ENCODE results near the gene ARID1B. TPM values are rescaled to one million over a fixed set of nuclear protein-coding genes. Genes with fewer than 3 reads are reported as not detected.

Gene ARID1B
- total RNA-seq, 1 donor from 2014 or later = 75.4 TPM

- Mint-ChIP-seq H3K4me3 (ENCODE audit: unreplicated experiment) (no peak overlapping the region), H3K4me1 (ENCODE audit: low read depth, unreplicated experiment) (peaks cover 27% of the 10 kb centered on the region), H3K9me3 (ENCODE audit: unreplicated experiment) (no peaks in the 10 kb centered on the region), H3K36me3 (ENCODE audit: low read depth, unreplicated experiment) (no peaks in the 10 kb centered on the region), H3K27ac (ENCODE audit: unreplicated experiment) (no peak overlapping the region), H3K27me3 (ENCODE audit: low read depth, unreplicated experiment) (no peaks in the 10 kb centered on the region)
- no peaks in the 10 kb centered on the region for H3K27me3 ChIP-seq (ENCODE audit: insufficient read depth, low read length)
- FAIRE-seq (no peak), DNase-seq (ENCODE audit: low read depth) (no peak)
- H4K20me1 ChIP-seq (ENCODE audit: insufficient read depth, low read length) = peaks cover 46% of the 10 kb centered on the region
- no peaks in the 10 kb centered on the region for H3K4me1 ChIP-seq (ENCODE audit: insufficient read depth, low read length)
- H2AFZ ChIP-seq (ENCODE audit: low read depth, low read length) = no peak overlapping the region
- TF ChIP-seq CTCF (IDR thresholded peaks at IDR 0.05; ENCODE audit: insufficient read depth, low read depth, low read length) (no peak), EZH2 (IDR thresholded peaks at IDR 0.05; ENCODE audit: insufficient read depth, low read length) (no peak)
- H3K9me3 ChIP-seq (ENCODE audit: insufficient read depth, low read depth, low read length) = no peaks in the 10 kb centered on the region
- H3K36me3 ChIP-seq (ENCODE audit: insufficient read depth, low read length) = no peaks in the 10 kb centered on the region
- H3K9ac ChIP-seq (ENCODE audit: low read length) = no peak overlapping the region
- H3K4me3 ChIP-seq (ENCODE audit: insufficient read depth, low read depth, low read length) = no peak overlapping the region
- H3K79me2 ChIP-seq (ENCODE audit: insufficient read depth, low read length) = peaks cover 64% of the 10 kb centered on the region
- no peak overlapping the region for H3K27ac ChIP-seq (ENCODE audit: low read depth, low read length)
- H3K4me2 ChIP-seq (ENCODE audit: low read length) = no peak overlapping the region
Observed at GRCh38 chr6:156914181-156914580, 137.0 kb downstream of the ARID1B start.

- no peaks in the 10 kb centered on the region for H3K36me3 ChIP-seq (ENCODE audit: insufficient read depth, low read length)
- FAIRE-seq (no peak), DNase-seq (ENCODE audit: low read depth) (no peak)
- no peaks in the 10 kb centered on the region for H3K9me3 Mint-ChIP-seq (ENCODE audit: unreplicated experiment)
- H3K4me3 ChIP-seq (ENCODE audit: insufficient read depth, low read depth, low read length) = no peak overlapping the region
- H3K27me3 Mint-ChIP-seq (ENCODE audit: low read depth, unreplicated experiment) = no peaks in the 10 kb centered on the region
- H3K4me1 ChIP-seq (ENCODE audit: insufficient read depth, low read length) = no peaks in the 10 kb centered on the region
- no peak for TF ChIP-seq CTCF (IDR thresholded peaks at IDR 0.05; ENCODE audit: insufficient read depth, low read depth, low read length)
- no peak for TF ChIP-seq EZH2 (IDR thresholded peaks at IDR 0.05; ENCODE audit: insufficient read depth, low read length)
- H3K9ac ChIP-seq (ENCODE audit: low read length) = no peak overlapping the region
- H3K79me2 ChIP-seq (ENCODE audit: insufficient read depth, low read length) = peaks cover 64% of the 10 kb centered on the region
- H3K4me1 Mint-ChIP-seq (ENCODE audit: low read depth, unreplicated experiment) = peaks cover 33% of the 10 kb centered on the region
- no peaks in the 10 kb centered on the region for H3K36me3 Mint-ChIP-seq (ENCODE audit: low read depth, unreplicated experiment)
- no peak overlapping the region for H3K27ac ChIP-seq (ENCODE audit: low read depth, low read length)
- H3K9me3 ChIP-seq (ENCODE audit: insufficient read depth, low read depth, low read length) = no peaks in the 10 kb centered on the region
- H3K27me3 ChIP-seq (ENCODE audit: insufficient read depth, low read length) = no peaks in the 10 kb centered on the region
- no peak overlapping the region for H3K27ac Mint-ChIP-seq (ENCODE audit: unreplicated experiment)
- H2AFZ ChIP-seq (ENCODE audit: low read depth, low read length) = no peak overlapping the region
- peak overlapping the region; percentile 20 for H3K4me2 ChIP-seq (ENCODE audit: low read length)
- H4K20me1 ChIP-seq (ENCODE audit: insufficient read depth, low read length) = peaks cover 50% of the 10 kb centered on the region
- no peak overlapping the region for H3K4me3 Mint-ChIP-seq (ENCODE audit: unreplicated experiment)
Observed at GRCh38 chr6:156916130-156916801, 139.1 kb downstream of the ARID1B start.

- Mint-ChIP-seq H3K4me1 (ENCODE audit: low read depth, unreplicated experiment) (peaks cover 30% of the 10 kb centered on the region), H3K4me3 (ENCODE audit: unreplicated experiment) (no peak overlapping the region), H3K27ac (ENCODE audit: unreplicated experiment) (no peak overlapping the region), H3K36me3 (ENCODE audit: low read depth, unreplicated experiment) (no peaks in the 10 kb centered on the region), H3K9me3 (ENCODE audit: unreplicated experiment) (no peaks in the 10 kb centered on the region), H3K27me3 (ENCODE audit: low read depth, unreplicated experiment) (no peaks in the 10 kb centered on the region)
- Histone ChIP-seq H3K4me3 (ENCODE audit: insufficient read depth, low read depth, low read length) (no peak overlapping the region), H3K9ac (ENCODE audit: low read length) (no peak overlapping the region), H3K4me1 (ENCODE audit: insufficient read depth, low read length) (no peaks in the 10 kb centered on the region), H3K36me3 (ENCODE audit: insufficient read depth, low read length) (no peaks in the 10 kb centered on the region), H2AFZ (ENCODE audit: low read depth, low read length) (no peak overlapping the region), H3K4me2 (ENCODE audit: low read length) (no peak overlapping the region), H4K20me1 (ENCODE audit: insufficient read depth, low read length) (peaks cover 52% of the 10 kb centered on the region), H3K9me3 (ENCODE audit: insufficient read depth, low read depth, low read length) (no peaks in the 10 kb centered on the region), H3K79me2 (ENCODE audit: insufficient read depth, low read length) (peaks cover 63% of the 10 kb centered on the region), H3K27me3 (ENCODE audit: insufficient read depth, low read length) (no peaks in the 10 kb centered on the region), H3K27ac (ENCODE audit: low read depth, low read length) (no peak overlapping the region)
- FAIRE-seq = no peak
- no peak for DNase-seq (ENCODE audit: low read depth)
- TF ChIP-seq CTCF (IDR thresholded peaks at IDR 0.05; ENCODE audit: insufficient read depth, low read depth, low read length) (no peak), EZH2 (IDR thresholded peaks at IDR 0.05; ENCODE audit: insufficient read depth, low read length) (no peak)
Observed at GRCh38 chr6:156917213-156917612, 140.0 kb downstream of the ARID1B start.

Measured in astrocyte (in vitro differentiated cells and primary cell).